ENCODE results near the gene NR1H3.

DNA sequence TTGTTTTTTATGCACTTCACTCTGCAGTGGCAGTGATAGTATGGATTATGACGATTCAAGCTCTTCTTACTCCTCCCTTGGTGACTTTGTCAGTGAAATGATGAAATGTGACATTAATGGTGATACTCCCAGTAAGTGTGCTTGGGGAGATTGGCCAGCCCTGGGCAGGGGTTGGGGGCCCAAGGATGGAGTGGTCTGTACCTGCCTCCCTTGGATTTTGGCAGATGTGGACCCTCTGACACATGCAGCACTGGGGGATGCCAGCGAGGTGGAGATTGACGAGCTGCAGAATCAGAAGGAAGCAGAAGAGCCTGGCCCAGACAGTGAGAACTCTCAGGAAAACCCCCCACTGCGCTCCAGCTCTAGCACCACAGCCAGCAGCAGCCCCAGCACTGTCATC, 26.4 kb downstream of the NR1H3 start:
- TF ChIP-seq, protein P1, sequence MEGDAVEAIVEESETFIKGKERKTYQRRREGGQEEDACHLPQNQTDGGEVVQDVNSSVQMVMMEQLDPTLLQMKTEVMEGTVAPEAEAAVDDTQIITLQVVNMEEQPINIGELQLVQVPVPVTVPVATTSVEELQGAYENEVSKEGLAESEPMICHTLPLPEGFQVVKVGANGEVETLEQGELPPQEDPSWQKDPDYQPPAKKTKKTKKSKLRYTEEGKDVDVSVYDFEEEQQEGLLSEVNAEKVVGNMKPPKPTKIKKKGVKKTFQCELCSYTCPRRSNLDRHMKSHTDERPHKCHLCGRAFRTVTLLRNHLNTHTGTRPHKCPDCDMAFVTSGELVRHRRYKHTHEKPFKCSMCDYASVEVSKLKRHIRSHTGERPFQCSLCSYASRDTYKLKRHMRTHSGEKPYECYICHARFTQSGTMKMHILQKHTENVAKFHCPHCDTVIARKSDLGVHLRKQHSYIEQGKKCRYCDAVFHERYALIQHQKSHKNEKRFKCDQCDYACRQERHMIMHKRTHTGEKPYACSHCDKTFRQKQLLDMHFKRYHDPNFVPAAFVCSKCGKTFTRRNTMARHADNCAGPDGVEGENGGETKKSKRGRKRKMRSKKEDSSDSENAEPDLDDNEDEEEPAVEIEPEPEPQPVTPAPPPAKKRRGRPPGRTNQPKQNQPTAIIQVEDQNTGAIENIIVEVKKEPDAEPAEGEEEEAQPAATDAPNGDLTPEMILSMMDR (IDR thresholded peaks at IDR 0.05): no peak
- TF ChIP-seq POLR2A (IDR thresholded peaks at IDR 0.05): no peak

Data from right lobe of liver (tissue), 4 donors.